GM19438 (cell line): ENCODE measurements around the gene MAP2K7.

Experiments used
- ATAC-seq: cut with Tn5 transposase; IDR thresholded peaks from one replicate; pipeline ENCODE4 v1.9.1; 2021; ENCODE audit warnings: low read depth; ENCODE audit not compliant: unreplicated experiment

Gene MAP2K7

DNA sequence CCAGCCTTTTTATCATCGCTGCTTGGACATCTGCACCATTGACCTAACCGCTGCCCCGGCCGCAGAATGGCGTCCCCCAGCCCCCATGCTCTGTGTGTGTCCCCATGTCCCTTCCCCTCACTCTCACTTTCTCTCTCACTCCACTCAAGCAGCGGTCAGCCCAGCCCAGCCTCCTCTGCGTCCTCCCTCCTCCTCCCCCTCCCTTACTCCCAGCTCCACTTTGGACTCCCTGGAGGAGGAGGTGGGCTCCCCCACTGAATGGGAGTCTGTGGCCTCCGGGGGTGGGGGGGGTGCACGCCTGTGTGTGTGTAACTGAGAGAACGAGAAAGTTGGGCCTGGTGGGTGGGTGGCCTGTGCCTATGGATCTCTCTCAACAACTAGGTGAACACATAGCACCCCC lies 2.2 kb downstream of the MAP2K7 start:
- ATAC-seq = no peak

DNA sequence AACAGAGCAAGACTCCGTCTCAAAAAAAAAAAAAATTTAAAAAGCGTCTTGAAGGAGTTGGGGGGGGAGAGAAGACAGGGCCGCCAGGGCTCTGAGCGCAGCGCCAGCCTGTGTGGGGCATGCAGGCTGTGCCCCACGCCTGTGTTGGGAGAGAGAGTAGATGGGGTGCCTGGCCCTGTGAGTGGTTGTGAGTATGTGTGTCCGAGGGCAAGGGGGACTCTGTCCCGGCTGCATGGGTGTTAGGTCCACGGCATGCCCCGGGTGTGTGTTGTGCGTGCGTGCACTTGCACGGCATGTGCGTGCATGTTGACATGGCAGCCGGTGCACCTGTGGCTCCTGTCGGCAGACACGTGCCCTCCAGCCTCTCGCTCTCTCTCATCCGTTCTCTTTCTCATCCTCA lies 3.4 kb downstream of the MAP2K7 start:
- no peak for ATAC-seq

DNA sequence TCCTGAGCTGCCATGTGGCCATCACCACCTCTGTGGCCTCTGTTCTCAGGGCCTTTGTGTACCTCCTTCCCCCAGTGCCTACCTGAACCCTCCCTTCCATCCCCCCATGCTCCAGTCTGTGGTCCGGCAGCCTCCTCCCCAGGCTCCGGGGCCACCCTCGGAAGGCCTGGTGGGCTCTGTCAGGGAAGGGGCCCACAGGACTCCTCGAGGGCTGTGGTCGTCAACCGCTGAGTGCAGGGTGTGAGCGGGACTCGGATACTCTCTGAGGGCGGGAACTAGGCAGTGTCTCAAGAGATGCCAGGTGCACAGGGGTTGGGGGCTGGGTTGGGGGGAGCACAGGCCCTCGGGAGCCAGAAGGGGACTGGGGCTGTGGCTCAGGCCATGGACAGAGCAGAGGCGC lies 3.9 kb downstream of the MAP2K7 start:
- ATAC-seq = no peak

DNA sequence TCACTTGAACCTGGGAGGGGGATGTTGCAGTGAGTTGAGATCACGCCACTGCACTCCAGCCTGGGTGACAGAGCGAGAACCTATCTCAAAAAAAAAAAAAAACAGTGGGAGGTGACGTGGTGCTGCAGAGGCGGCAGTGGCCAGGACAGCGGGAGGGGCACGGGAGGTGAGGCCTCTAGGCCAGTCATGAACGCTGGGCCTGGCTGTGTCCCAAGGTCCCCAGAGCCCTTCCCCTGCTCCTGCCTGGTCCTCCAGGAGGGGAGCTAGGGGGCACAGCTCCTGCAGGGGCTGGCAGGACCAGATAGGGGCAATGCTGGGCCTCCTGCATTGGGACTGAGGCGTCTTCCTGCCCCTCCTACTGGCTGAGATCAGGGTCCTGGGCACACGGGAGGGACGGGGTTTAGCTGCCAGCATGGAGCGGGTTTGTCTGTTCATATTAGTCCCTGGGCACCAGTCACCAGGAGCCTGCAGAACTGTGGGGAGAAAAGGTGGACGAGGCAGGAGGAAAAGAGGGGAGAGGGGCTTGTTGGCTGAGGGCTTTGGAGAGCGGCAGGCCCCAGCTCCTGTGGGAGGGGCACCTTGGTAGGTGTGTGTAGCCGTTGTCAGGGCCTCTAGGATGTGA lies 4.5 kb downstream of the MAP2K7 start:
- no peak for ATAC-seq

DNA sequence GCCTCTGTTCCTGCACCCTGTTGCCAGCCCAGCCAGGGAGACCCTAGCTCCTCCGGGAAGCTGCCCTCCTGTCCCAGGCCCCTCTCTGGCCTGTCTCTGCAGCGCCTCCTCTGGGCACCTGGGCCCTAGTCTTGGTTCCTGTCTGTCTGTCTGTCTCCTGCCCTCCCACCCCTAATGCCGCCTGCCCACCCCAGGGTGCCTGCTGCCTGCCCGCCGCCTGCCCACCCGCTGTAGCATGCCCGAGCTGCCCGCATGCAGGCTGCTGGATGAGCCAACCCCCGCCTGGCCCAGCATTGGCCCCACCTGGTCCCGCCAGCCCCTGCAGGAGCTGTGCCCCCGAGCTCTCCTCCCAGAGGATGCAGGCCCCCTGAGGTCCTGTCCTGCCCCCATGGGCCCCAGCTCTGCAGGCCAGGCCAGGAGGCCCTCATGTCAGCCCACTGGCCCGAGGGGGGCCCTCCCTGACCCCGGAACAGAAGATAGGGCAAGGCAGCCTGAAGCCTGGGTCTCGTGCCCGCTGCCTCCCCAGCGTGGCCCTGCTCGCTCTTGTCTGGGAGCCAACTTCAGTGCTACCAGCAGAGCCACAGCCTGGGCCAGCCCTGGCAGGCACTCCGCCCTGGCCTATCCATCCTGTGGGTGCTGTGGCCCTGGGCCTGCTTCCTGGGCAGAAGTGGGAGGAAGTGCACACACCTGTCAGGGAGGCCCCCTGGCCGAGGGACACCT lies 5.2 kb downstream of the MAP2K7 start:
- ATAC-seq = no peak

DNA sequence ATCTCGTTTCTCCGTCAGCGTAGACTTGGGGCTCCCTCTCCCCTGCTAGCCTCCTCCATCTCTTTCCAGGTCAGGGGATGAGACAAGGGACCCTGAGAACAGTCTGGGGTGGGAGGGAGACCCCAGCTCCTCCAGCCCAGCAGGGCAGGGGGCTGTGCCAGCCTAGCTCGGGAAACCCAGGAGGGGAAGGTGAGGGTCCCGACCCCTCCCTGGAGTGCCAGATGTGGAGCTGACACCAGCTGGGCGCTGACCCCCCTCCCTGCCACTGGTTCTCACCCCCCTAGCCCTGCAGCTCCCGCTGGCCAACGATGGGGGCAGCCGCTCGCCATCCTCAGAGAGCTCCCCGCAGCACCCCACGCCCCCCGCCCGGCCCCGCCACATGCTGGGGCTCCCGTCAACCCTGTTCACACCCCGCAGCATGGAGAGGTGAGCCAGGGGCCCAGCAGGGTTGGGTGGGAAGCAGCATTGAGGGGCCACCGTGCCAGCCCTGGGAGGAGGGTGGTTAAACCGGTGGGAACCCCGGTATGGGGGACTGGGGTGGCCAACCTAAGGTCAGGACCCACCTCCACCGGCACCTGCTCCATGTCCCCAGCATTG lies 5.9 kb downstream of the MAP2K7 start:
- ATAC-seq = no peak

DNA sequence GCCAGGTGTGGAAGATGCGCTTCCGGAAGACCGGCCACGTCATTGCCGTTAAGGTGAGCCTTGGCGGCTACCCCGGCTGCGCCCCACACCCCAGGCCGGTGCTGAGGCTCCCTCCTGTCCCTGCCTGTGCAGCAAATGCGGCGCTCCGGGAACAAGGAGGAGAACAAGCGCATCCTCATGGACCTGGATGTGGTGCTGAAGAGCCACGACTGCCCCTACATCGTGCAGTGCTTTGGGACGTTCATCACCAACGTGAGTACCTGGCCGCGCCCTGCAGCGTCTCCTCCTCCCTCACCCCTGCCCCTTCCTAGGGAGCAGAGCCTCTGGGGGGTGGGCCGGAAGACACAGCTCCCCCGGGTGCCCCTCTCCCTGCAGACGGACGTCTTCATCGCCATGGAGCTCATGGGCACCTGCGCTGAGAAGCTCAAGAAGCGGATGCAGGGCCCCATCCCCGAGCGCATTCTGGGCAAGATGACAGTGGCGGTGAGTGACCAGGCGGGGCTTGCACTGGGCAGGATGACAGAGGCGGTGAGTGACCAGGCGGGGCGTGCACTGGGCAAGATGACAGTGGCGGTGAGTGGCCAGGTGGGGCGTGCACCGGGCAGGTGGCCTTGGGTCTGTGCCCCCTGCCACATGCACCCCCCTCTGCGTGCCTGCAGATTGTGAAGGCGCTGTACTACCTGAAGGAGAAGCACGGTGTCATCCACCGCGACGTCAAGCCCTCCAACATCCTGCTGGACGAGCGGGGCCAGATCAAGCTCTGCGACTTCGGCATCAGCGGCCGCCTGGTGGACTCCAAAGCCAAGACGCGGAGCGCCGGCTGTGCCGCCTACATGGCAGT lies 6.9 kb downstream of the MAP2K7 start:
- ATAC-seq = no peak

DNA sequence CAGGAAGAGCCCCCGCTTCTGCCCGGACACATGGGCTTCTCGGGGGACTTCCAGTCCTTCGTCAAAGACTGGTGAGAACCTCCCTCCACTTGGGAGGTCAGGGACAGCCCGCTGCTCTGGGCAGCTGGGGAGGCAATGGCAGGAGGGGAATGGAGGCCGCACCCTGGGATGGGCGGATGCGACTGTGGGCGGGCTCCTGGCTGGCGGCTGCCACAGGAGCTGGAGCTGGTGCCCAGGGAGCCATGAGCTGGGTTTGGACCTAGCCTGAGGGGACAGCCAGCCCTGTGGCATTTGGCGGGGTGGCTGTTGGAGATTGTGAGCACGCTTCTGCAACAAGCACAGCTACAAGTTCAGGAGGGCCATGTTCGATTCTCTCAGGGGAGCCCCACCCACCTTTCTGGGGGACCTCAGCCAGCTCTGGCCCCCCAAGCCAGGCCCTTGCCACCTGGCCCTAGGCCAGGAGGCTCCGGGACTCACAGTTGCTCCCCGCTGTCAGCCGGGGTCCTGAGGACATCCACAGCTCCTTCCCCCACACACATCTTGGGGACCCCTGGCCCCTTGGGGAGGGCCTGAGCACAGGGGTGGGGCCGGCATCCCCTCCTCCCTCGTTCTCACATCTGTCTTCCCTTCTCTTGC lies 7.9 kb downstream of the MAP2K7 start:
- ATAC-seq = no peak

DNA sequence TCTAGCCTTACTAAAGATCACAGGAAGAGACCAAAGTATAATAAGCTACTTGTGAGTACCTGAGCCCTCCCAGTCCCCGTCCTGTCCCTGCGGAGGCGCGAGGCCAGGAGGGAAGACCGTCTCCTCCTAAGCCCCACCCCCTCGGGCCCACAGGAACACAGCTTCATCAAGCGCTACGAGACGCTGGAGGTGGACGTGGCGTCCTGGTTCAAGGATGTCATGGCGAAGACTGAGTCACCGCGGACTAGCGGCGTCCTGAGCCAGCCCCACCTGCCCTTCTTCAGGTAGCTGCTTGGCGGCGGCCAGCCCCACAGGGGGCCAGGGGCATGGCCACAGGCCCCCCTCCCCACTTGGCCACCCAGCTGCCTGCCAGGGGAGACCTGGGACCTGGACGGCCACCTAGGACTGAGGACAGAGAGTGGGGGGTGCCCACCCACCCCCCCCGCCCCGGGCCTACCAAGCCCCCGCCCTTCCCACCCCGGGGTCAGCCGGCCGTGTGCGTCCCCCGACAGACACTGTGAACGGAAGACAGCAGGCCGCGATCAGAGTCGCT lies 8.5 kb downstream of the MAP2K7 start:
- no peak for ATAC-seq

DNA sequence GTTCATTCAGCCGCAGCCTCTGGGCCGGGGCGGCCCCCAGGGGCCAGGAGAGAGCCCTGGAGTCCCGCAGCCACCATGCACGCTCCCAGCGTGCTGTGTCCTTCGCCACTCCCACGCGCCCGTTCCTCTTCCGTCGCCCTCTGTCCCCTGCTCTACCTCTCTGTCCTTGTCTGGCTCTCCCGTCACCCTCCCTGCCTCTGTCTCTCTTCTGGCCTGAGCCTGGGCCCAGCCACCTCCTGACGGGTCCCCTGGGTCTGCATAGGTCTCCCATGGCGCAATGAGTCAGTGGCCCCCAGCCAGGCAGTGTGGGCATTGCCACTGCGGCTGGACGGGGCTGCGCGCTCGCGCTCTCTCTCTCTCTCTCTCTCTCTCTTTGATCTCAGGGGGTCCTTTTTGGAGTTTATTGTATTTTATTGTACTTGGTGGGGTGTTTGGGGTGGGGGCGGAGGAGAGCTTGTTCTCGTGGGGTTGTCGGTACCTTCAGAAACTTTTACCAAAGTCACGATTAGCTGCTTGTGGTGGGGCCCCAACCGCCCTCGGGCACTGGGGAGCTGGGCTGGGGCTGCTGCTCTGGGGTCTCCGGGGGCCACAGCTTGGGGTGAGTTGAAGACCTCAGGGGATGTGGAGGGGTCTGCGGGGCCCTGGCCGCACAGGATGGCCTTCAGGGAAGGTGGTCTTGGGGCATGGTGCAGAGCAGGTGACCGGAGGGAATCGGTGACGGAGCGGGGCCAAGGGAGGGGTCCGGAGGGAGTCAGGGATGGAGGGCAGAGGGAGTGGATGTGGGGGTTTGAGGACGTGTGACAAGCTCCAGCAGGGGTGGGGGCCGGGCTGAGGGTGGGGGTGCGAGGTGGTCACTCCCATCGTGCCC lies 9.3 kb downstream of the MAP2K7 start:
- no peak for ATAC-seq

DNA sequence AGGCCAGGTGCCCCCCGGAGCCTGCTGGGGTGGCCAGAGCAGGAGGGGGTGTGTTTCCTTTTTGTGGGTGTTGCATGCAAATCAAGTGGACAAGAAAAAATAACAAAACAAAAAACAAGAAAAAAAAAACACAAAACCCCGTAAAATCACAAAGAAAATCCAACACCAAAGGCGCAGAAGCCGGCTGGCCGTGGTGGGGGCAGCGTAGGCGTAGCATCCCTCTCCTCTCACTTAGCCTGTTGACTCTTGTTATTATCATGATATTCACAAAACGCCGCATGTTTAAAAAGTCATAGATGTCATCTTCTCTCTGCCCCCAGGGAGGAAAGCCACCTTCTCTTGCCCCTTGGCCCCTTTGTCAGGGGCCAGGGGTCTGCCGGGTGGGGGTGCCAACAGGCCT lies 10.0 kb downstream of the MAP2K7 start:
- no peak for ATAC-seq

DNA sequence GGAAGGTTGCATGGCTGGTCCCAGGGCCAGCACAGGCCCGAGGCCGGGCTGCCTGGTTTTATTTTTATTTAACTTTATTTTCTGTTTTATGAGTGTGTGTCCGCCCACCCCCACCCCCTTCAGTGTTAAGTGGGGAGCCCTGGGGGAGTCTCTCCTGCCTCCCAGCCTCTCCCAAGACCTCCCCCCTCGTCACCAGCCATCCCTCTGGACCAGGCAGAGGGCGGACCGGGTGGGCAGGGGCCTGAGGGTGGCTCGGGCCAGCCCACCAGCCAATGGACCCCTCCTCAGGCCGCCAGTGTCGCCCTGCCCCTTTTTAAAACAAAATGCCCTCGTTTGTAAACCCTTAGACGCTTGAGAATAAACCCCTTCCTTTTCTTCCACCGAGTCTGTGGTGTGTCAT lies 10.4 kb downstream of the MAP2K7 start:
- ATAC-seq = no peak

DNA sequence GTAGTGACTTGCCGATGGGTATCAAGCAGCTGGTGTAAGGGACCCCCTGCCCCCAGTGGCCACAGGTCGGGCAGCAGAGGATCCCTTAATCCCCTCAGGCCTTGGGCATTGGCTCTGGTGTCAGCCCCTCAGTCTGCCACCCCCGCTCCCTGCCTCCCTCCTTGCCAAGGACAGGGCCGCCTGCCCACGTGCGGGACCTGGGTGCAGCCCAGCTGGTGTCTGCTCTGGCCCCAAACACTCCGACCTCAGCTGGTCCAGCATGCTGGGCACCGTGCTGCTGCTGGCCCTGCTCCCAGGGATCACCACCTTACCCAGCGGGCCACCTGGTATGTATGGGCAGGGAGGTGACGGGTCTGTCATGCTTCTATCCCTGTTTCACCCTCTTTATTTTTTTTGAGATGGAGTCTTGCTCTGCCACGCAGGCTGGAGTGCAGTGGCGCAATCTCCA lies 10.9 kb downstream of the MAP2K7 start, which contains the start of gene TGFBR3L:
Gene TGFBR3L, plus strand, starts transcription at position 233 of the 448 bp plus-strand sequence.
- ATAC-seq = no peak

DNA sequence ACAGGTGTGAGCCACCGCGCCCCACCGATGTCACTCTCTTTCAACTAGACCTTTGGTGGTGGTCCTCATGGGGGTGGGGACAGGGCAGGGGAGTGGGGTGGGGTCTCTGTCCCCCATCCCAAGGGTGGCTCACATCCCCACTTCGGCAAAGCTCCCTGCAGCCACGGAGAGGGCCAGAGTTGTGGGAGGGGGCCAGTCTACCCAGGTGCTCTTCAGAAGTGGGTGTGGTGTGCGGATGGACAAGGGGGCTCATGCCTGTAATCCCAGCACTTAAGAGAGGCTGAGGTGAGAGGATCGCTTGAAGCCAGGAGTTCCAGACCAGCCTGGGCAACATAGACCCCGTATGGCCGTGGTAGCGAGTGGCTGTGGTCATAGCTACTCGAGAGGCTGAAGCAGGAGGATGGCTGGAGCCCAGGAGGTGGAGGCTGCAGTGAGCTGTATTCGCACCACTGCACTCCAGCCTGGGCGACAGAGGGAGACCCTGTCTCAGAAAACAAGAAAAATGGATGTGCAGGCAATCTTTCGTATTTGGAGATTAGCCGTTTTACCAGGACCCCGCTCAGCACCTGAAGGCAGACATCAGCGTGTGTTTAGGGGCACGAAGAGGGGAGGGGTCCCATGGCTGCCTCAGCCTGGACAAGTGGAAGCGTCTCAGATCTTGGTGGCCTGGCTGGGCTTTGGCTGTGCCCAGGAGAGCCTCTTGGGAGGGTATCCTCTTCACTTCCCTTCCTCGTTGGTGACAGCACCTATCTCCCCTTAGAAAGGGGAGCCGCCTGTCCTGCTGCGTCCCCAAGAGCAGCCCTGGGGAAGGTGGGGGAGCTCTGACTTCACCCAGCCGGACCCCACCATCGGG lies 11.8 kb downstream of the MAP2K7 start:
- ATAC-seq = no peak

DNA sequence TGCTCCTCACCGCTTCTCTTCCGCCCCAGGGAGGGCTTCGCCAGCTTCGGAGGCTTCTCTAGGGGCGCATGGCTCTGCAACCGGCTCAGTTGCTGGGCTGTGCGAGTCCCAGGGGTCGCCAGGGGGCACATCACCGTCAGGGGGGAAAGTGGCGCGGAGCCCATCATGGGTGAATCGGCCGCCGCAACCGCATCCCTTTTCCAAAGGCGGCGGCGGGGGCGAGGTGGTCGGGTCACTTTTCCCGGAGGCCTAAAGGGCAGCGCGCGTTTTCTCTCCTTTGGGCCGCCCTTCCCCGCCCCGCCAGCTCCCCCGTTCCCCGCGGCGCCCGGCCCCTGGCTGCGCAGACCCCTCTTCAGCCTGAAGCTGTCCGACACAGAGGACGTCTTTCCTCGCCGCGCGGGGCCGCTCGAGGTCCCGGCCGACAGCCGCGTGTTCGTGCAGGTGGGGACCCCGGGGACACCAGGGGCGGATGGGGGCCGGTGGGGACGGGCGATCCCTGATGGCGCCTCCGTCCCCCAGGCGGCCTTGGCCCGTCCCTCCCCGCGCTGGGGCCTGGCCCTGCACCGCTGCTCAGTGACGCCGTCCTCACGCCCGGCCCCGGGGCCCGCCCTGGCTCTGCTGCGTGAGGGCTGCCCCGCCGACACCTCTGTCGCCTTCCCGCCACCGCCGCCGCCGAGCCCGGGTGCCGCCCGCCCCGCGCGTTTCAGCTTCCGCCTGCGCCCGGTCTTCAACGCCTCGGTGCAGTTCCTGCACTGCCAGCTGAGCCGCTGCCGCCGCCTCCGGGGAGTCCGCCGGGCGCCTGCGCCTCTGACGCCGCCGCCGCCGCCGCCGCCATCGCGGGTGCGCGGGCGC lies 12.7 kb downstream of the MAP2K7 start:
- no peak for ATAC-seq

DNA sequence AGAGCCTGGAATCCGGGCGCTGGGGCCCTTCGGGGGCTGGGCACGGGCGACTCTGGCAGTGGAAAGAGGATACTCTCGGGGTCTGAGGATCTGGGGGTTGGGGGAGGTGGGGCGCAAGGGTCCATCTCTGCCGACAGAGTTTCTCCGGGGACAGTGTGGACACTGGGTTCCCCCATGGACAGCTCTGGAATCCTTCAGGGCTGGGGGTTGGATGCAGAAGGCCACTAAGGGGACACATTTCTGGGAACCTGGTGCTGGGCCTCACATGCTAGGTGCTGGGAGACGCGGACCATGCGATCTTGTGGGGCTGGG lies 13.2 kb downstream of the MAP2K7 start:
- ATAC-seq = no peak

DNA sequence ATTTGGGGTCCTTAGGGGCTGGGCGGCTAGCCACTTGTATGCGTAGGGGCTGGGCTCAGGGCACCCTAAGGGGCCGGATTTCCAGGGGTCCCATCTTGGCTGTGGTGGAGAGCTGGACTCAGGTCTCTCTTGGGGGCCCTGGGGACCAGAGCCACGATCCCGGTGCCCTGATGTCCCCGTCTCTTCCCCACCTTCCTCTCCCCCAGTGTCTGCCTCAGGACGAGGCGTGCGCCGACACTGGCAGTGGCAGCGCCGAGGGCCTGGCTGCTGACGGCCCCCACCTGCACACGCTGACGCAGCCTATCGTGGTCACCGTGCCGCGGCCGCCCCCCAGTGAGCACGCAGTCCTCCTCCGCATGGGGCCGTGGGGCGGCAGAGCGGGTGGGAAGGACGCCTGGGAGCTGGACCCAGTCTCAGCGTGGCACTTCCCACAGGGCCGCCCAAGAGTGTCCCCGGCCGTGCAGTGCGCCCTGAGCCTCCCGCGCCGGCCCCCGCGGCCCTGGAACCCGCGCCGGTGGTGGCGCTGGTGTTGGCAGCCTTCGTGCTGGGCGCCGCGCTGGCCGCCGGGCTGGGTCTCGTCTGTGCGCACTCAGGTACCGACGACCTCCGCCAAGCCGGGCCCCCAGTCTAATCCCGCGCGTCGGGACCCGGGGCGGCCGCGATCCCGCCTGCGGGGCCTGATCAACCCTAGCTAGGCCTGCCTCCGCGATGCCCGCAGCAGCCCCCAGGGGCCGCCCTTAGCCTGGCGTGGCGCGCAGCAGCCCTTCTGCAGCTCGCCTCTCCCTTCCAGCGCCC lies 13.8 kb downstream of the MAP2K7 start:
- ATAC-seq = no peak
